ENCODE results near the gene RAPGEF2.
"Not testable (repeated sequence)": the region's sequence is repeated elsewhere in the genome, so short reads cannot be mapped to it uniquely, and the experiment has no call there.

RAPGEF2 gene

DNA sequence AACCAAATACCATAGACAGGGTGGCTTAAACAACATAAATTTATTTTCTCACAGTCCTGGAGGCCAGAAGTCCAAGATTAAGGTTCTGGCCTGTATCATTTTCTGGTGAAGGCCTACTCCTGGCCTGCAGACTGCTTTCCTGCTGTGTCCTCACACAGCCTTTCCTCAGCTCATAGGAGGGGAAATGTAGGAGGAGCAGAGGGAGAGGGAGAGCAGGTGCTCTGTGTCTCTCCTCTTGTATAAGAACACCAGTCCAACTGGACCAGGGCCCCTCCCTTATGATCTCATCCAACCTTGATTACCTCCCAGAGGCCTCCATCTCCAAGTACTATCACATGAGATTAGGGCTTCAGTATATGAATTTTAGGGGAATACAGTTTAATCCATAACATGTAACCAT is 34.3 kb downstream of the RAPGEF2 start:
- no peak for DNase-seq (ENCODE audit: low spot score)

DNA sequence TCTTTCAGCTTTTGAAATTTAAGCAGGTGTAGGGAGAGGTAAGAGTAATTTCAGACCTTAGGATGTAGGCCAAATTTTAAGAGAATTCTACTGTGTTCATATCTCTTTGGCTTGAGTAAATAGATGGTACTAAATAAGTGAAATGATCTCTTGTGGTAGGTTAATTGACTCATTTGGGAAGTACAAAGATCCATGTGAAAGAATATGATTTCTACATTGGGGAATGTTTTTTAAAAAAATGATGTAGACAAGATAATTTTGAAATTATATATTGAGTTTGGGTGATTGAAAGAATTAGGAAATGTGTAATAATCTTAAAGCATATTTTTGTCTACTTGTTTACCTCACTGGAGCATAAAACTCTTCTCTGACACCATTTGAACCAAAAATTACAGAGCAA is 35.6 kb downstream of the RAPGEF2 start:
- DNase-seq (ENCODE audit: low spot score), result no peak

DNA sequence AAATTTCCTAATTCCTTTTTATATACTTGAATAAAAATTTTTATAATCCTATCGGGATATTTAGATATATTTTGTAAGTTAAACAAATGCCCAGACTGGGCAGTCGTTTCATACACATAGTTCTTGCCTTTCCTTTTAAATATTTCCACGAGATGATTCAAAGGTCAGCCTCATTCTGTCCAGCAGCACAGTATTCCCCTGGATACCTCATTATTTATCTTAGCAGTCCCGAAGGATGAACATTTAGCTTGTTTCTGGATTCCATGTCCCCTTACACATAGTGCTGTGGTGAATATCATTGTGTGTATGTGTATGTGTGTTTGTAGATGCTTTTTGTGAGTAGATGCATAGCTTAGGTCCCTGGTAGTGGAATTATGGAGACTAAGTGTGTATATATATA is 38.3 kb downstream of the RAPGEF2 start:
- DNase-seq (ENCODE audit: low spot score), result no peak

DNA sequence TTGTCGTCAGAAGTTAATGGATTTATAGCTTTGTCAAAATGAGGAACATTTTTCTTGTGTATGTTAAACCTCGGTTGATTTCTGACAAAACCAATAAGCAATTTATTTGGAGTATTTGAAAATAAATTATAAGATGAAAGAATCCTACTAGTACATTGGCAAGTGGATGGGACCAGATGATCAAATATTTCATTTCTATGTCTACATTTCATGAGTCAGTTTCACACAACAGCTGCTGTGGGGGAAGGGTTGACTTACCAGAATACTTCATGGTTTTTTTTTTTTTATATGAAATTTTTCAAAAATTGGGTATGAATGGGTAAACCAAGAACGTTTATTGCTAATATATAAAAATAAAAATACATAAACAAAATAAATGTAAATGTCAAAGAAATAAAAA is 39.4 kb downstream of the RAPGEF2 start:
- DNase-seq (ENCODE audit: low spot score), result no peak

DNA sequence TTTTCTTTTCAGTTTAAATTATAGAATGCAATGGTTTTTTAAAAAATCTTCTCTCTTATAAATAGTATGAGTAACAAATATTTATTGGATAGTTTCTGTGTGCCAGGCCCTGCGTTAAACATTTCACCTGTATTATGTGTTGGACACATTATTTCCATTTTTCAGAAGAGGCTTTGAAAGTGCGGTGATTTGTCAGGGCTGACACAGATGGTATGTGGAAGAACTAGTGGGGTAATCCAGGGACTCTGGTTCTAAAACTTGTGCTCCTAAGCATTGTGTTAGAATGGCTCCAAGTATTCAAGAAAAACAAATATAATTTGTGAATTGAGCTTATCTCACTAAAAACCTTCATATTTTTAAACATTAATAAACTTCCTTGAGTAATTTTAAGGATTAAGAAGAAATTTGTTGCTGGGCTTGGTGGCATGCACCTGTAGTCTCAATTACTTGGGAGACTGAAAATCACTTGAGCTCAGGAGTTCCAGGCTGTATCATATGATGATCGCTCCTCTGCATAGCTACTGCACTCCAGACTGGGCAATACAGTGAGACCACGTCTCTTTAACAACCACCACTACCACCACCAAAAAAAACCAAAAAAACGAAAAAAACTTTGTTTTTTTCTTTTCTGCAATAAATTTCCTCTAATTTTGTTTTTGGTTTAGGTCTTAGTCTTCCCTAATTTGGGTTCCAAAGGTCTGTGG is 40.0 kb downstream of the RAPGEF2 start:
- DNase-seq (ENCODE audit: low spot score), result no peak

DNA sequence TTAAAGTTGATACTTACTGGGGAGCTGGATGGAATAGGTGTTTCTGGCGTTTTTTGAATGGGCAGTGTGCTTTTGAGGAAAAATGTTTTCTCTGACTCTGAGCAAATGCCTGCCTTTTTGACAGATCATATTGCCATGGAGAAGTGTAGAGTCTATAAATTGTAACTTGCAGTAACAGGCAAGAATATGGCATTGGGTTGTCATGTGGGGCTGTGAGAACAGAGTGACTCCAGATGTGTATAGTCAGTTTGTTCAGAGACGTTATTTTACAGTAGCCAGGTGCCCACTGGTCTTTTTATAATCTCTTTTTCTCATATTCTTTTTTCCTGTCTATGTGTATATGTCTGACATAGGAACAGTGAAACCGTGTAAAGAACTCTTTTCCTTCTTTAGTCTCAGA is 40.8 kb downstream of the RAPGEF2 start:
- no peak for DNase-seq (ENCODE audit: low spot score)

DNA sequence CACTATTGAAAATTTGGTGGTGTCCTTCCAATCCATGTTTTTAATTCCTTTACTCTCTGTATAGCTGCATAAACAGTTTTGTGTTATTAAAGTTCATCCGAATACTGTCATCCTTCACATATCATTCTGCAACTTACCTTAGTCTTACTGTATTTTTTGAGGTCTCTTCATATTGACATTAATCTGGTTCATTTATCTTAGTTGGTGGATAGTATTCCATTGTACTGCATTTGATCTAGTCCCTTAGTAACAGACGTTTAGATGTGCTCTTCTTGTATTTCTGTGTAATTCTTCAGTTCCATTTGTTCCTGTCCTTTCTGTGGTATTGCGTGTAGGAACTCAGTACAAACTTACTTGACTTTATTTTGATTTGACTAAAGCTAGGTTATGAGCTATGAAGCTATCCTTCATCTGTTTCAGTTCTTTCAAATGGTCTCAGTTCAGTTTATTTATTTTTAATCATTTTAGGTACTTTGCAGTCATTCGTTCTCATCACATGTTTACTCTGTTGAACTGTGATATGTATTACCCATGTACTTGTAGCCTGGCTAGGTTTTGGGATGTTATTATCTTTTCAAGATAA is 41.3 kb downstream of the RAPGEF2 start:
- DNase-seq (ENCODE audit: low spot score), result no peak

DNA sequence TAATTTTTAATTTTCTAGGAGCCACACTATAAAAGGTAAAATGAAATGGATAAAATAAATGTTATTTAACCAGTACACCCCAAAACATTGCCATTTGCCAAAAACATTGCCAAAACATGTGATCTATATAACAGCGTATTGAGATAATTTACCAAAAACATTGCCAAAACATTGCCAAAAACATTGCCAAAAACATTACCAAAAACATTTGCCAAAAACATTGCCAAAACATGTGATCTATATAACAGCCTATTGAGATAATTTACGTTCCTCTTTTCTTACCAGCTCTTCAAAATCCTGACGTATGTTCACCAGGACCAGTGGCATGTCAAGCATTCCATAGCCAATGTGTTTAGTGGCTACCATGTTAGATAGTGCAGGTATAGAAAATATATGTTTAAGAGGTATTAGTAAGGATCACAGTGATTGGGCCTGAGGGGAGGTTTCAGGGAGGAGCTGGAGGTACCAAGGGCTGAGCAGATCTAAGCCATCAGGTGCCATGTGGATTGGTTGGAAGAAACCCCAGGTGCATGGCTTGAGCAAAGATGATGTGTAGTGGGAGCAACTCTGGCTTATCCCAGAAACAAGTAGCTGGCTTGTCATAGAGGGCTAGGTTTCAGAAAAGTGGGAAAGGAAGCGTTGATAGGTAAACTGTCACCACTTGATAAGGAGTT is 42.6 kb downstream of the RAPGEF2 start:
- no peak for DNase-seq (ENCODE audit: low spot score)

DNA sequence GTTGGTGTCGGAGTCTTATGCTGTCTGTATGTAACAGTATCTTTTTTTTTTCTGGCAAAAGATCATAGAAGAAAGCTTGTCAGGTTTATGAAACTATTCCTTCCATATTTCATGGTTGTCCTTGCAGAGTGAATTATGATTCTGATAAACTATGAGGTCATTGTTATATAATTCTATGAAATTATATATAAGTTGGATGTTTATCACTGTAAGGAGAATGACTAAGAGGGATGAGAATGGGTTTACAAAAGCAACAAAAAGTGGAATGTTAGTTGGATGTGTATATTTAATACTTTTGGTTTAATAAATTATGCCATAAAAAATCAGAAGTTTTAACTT is 43.1 kb downstream of the RAPGEF2 start:
- DNase-seq (ENCODE audit: low spot score), result no peak

DNA sequence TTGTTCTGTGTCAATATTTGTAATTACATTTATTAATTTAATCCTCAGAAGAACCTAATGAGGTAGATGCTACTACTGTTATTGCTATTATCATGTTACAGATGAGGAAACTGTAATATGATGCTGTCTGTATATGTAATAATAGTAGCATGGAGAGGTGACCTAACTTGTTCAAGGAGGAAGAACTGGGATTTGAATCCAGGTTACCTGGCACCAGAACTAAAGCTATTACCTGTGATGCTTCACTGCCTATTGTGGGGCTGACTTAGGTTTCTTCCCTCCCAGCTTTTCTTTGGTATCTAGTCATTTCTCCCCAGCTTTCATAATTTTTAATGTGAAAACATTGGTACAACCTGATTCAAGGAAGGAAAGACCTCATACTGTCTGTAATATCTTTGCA is 43.6 kb downstream of the RAPGEF2 start:
- no peak for DNase-seq (ENCODE audit: low spot score)

DNA sequence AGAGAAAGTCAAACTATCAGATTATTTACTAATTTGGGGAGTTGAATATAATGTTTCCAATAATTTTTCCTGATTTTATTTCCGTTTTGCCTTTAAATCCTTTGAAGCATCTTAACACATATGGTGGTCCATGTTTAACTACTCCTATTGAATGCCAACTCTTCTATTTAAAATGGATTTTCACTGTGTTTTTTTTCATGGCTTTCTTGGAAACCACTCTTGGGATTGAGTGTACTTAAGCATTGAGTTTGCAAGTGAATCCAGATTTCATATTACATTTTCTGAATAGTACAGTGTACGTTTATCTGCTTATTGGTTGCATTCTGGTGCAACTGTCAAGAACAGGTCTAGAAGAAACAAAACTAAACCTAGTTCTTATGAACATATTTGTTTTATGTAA is 45.6 kb downstream of the RAPGEF2 start:
- DNase-seq (ENCODE audit: low spot score), result no peak

DNA sequence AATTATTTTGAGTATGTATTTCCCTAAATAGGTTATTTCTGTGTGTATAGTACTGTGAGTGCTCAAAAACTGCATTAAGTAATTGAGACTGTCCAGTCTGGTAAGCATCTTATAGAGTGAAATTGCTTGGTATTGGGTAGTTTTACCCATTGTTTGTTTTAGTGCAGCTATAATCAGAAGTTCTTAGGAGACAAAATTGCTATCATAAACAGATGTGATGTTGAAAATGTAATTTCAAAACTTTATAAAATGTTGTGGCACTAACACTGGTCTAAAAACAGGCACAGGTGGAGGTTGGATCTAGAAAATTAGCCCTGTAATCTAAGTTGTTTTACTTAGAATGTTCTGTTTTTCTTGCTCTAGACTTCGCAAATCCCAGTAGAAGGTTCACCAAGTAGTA is 46.8 kb downstream of the RAPGEF2 start:
- no peak for DNase-seq (ENCODE audit: low spot score)

DNA sequence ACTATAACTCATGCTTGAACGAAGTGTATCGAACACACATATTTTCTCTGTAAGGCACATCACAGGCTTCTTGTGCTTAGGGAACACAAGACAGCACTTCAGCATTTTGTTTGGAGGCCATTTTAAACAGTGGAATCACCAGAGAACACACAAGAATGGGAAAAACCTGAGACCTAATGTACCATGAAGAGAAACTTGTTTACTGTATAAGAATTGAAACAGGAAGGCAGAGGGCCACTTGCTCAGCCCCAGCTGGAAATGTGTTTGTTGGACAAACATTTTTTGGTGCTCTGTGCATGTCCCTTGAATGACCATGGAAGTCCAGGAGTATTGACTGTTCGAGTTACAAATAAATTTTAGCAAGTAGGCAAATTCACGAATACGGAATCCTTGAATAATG is 47.5 kb downstream of the RAPGEF2 start:
- DNase-seq (ENCODE audit: low spot score), result no peak

DNA sequence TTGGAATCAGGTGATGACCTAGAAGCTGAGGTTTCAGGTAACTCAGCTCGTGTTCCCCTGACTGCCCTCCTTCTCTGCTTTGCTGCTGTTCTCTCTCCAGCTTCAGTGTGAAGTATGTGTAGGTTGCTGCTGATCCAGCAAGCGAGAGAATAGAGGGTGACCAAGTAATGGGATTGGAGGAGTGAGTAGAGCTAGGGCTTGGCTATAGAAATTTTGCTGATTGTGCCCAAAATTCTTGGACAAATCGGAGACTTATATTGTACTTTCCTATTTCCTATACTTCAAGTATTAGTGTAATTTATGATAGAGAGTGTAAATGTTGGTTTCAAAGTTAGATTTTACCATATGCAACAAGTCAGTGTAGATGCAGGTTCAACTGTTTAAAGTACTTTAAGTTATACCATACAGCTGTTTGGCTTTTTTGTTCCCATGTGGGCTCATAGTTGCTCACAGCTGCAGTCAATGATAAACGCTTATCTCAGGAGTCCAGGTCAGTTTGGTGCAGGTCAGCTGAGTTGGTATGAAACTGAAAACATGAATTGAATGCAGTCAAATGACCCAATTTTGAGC is 48.0 kb downstream of the RAPGEF2 start:
- DNase-seq (ENCODE audit: low spot score), result no peak

DNA sequence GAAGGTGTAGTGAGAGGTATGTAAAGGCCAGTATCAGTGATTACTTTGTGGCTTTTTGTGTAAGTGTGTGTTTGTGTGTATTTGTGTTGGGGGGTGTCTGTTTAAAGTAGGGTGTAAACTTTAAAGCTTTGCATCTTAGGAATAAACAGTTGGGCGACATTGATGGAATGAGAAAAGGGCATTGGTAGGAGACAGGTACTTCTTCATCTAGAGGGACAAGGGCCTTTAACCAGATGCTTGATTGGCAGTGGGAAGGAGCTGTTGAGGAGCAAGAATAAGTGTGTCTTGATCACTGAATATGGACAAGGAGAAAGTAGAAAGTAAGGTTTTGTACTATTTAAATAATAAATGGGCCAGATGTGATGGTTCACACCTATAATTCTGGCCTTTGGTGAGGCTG is 48.8 kb downstream of the RAPGEF2 start:
- DNase-seq (ENCODE audit: low spot score), result no peak

DNA sequence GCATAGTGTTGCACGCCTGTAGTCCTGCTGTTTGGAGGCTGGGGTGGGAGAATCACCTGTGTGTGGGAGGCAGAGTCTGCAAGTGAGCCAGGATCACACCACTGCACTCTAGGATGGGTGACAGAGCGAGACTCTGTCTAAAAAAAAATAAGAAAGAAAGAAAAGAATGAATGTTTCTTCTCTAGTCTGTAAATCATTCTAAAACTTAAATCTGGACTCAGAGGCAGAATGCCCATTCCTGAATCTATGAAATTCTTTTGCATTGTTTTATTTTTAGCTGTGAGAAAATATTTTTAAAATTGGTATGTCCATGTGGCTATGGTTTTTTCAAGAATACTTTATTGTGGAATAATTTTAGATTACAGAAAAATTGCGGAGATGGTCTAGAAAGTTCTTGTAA is 49.3 kb downstream of the RAPGEF2 start:
- DNase-seq (ENCODE audit: low spot score), result no peak

DNA sequence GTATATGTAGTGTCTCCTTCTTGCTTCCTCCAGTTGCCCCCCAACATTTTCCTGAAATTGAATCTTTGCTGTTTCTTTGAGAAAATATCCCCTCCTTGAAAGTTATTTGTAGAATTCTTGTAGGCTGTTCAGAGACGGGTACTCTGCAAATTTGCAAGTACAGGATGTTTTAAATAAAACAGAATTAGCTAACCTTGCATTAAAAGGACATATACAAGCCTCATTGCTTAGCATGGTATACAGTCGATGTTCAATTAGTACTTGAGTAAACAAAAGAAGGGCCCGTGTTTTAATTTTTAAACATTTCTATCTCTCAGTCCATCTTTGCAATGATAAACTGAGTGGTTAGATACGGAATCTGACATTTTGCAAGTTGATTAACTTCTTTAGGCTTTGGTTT is 50.8 kb downstream of the RAPGEF2 start:
- DNase-seq (ENCODE audit: low spot score), result no peak

DNA sequence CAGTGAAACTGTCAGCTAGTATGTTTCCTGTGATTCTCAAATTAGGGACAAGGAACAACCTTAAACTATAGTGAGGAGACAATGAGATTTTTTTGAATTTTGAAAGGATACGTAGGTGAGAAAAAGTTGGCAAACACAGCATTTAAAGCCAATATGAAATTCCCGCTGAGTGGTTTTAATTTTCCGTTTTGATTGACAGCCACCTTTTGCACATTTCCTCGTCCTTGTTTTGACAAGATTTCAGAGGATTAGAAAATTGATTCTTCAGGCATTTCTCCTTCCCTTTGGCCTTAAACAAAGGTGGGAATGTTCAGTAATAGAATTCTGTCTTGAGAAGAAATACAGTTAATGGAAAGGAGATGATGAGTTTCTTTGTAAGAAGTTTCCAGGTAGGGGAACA is 52.2 kb downstream of the RAPGEF2 start:
- no peak for DNase-seq (ENCODE audit: low spot score)

DNA sequence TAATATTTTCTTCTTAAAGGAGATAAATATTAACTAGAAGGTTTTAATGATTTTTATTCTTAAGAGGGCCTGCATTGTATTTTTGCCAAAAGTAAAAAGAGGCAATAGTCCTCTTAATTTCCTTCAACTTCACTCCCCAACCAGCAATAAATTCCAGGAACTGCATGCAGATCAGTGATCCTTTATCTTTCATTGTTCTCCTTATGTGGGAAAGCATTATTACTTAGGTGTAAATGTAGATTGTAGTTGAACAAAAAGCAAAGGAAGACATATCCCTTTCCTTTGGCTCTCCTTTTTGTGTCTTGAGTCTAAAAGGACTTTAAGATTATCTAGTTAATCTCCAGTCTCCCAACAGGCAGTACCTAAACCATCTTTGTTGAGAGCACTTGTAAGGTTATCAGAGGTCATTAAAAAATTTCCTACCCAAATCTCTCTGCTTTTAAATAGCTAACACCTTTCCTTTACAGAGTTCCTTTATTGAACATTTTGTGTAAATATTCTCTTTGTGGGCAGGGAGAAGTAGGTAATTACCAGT is 55.3 kb downstream of the RAPGEF2 start:
- DNase-seq (ENCODE audit: low spot score), result no peak

DNA sequence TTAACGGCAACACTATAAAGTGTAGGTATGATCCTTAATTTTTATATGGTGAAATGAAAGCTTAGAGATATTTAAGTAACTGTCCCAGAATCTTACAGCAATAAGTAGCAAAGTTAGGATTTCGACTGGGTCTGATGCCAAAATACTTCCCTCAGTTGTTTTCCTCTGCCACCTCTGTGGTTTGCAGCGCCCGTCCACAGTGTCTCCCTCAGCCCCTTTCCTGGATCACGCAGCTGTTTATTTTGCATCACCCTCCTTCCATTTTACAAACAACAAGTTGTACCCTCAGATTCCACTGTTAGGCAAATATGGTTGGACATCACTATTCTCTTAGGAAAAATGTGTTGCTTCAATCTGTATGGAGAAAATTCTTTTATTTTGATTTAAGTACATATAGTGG is 56.1 kb downstream of the RAPGEF2 start:
- DNase-seq (ENCODE audit: low spot score), result no peak

DNA sequence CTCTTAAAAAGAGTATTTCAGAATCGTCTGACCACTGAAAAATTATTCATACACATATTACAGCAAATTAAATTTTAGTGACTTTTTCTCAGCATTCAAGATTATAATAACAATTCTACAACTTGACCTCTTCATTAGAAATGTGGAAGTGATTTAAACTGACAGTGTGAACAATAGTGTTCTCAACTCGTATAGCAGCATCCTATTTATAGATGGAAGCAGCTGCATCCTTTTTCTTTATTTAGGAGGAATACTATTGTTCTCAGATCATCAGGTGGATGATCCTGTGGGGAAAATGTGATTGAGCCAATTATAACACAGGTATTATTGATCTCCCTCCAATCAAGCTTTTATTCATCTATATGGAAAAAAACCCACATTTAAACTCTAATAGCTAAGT is 56.7 kb downstream of the RAPGEF2 start:
- no peak for DNase-seq (ENCODE audit: low spot score)

DNA sequence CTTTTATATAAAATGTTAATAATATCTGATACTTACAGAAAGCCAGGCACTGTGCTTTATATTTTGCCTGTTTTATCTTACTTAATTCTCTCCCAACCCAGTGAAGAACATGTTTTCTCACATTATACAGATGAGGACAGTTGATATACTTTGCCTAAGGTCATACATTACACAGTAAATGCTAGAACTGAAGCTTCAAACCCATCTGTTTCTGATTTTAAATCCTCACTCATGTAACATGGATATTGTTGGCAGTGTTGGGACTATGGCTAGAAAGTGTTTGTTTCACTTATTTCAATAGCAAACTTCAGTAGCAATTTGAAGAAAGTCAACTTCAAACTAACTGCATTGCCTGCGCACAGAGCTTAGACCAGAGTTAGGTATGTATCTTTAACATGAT is 57.4 kb downstream of the RAPGEF2 start:
- DNase-seq (ENCODE audit: low spot score), result no peak

DNA sequence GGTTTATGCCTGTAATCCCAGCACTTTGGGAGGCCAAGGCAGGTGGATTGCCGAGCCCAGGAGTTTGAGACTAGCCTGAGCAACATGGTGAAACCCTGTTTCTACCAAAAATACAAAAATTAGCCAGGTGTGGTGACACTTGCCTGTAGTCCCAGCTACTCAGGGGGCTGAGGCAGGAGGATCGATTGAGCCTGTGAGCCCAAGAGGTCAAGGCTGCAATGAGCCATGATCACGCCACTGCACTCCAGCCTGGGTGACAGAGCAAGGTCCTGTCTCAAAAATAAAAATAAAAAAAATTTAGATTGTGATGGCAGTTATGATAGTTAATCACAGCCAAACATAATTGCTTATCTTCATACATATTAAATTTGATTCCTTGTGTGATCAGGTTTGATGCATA is 58.6 kb downstream of the RAPGEF2 start:
- DNase-seq (ENCODE audit: low spot score), result not testable (repeated sequence)

Measured in germinal center (tissue), 1 donor.